ENCODE results near the gene TLK2. TPM values are rescaled to one million over a fixed set of nuclear protein-coding genes. Genes with fewer than 3 reads are reported as not detected.

TLK2 gene
- total RNA-seq, 1 donor from 2014 or later: 30.6 TPM

DNA sequence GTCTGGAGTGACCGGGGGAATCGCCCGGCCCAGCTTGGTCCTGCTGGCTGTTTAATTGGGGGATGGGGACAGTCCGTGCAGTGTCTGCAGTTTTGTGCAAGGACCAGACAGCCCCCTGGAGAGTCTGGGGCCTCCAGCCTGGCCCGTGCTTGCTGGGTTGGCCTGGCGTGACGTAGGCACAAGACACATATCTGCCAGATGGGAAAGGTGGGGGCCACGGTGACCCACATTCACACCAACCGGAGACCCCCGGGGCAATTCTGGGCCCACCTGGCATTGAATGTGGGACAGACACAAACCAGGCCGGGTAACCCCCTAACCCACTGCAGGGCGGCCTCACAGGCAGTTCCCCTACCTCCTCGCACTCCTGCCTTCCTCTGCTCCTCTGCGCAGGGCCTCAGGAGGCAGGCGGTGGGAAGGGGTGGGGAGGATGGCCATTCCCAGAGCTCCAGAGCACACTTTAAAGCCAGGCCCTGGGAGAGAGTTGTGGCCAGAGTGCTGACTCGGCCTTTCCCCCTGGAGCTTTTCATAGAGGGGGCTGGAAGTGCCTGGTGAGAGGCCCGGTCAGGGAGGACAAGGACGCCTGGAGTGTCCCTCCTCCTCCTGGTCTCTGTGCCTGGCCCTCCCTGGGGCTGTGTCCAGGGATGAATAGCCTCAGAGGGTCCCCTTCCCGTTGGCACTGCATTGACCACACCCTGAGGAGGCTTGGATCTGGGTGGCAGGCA lies 150.4 kb downstream of the TLK2 start:
- no peak for DNase-seq (ENCODE audit: low spot score)

DNA sequence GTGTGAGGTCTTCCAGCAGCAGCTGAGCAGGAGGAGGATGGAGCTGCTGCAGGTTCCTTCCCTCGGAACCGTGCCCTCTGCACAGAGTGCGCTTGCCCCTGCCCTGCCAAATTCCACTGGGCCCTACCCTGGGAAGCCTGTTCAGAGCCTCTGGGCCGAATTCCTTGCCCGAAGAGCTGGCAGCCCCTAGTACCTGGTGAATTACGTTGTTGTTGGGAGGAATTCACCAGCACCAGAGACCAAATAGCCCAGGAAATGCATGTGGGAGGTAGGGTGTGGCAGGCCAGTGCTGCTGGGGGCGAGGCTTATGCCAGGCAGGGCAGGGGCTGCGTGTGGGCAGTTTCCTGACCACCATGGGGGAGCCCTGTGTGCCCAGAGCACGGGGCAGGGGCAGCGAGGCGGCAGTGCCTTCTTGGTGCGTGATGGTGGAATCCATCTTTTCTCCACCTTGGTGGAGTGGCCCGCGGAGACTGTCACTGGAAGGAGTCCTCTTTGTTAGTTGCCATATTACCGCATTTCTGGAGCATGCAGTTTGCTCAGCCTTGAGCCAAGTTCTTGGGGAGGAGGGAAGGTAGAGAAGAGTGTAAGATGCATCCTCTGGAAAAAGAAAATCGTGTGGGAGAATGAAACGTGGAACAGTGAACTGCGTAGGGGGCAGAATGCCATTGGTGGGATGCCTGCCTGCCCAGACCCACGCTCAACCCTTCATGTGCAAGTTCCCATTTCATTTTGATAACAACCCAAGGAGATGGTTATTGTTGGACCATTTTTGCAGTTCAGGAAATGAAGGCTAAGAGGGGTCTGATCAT lies 151.1 kb downstream of the TLK2 start:
- no peak for DNase-seq (ENCODE audit: low spot score)

DNA sequence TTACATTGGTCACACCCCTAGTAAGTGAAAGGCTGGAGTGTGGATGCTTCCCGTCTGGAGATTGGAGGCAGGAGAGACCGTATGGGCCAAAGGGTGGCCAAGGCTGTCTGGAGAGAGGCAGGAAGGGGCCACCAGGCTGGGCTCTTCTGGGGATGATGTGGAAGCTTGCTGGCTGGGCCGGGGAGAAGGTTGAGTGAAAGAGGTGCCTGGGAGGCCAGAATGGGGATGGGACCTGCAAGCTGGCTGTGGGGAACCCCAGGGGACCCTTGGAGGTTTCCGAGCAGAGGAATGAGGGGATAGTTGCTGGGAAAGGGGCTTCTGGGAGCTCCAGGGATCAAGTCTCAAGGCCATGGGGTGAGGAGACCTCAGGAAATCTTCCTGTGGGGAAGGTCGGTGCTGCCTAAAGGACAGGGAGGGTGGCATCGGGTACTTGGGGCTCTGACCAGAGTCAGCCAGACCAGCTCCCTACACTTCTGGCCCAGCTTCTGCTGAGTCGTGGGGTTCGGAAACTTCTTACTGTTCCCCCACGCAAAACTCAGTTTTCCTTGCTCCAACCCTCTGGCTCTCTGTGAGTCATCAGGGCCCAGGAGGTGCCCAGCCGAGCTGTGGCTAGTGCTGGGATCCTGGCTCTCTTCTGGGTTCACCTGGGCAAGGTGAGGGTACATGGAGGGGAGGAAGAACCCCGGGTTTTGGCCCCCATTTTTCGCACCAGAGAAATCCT lies 151.9 kb downstream of the TLK2 start:
- no peak for DNase-seq (ENCODE audit: low spot score)

DNA sequence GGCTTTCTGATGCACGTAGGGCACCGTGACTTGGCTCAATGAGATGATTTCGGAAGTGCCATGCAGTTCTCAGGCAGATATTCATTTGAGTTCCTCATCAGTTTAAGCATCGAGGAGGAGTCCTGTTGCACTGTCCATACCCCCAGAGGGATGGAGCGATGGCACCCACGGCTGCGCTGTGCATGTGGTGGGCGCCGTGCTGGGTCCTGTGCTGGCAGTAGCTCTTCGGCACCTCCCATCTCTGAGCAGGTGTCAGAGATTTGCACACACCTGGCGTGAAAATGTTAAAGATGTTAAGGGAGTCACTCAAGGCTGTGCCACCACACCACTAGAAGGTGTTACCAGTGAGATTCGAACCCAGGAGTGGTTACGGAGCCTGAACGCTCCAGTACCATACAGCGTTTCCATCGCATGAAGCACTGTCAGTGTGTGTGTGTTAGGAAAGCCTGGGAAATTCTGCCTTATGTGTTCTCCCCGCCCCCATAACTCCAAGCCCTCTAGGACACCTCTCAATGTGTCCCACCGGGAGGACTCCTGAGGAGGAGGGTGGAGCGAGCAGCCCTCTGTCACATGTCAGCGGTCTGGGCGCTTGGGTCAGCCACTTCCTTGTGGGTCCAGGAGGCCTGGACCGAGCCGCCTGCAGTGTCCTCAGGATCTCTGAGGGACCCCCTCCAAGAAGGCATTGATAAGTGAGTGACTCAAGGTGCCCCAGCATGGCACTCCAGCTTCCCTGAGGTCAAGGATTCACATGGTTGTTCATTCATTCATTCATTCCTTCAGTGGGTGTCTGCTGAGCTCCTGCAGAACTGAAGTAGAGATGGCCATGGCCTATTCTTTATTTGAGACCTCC lies 152.7 kb downstream of the TLK2 start:
- DNase-seq (ENCODE audit: low spot score): no peak

- DNase-seq (ENCODE audit: low spot score): no peak
Measured at GRCh38 chr17:62631936-62632924, 153.6 kb downstream of the TLK2 start.

DNA sequence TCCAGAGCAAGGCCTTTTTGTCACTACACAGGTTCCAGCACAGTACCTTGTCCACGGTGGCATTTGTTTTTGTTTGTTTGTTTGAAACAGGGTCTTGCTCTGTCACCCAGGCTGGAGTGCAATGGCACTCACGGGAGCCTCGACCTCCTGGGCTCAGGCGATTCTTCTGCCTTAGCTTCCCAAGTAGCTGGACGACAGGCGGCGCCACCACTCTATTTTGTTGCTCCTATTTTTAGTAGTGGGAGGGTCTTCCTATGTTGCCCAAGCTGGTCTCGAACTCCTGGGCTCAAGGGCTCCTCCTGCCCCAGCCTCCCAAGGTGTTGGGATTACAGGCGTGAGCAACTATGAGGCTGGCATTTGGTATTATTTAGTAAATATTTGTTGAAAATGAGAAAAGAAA lies 159.2 kb downstream of the TLK2 start:
- DNase-seq (ENCODE audit: low spot score): no peak

DNA sequence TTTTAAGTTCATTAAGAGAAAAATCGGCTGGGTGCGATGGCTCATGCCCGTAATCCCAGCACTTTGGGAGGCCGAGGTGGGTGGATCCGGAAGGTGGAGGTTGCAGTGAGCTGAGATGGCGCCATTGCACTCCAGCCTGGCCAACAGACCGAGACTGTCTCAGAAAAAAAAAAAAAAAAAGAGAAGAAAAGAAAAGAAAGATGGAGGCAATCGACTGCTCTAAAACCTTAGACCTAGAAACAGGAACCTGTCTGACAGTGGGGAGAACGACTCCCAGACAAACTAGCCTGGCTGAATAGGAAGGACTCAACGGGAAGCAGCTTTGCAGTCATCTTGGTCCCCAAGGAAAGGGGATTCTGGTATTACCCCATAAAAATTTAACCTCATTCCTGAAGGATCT lies 162.5 kb downstream of the TLK2 start:
- DNase-seq (ENCODE audit: low spot score): no peak

DNA sequence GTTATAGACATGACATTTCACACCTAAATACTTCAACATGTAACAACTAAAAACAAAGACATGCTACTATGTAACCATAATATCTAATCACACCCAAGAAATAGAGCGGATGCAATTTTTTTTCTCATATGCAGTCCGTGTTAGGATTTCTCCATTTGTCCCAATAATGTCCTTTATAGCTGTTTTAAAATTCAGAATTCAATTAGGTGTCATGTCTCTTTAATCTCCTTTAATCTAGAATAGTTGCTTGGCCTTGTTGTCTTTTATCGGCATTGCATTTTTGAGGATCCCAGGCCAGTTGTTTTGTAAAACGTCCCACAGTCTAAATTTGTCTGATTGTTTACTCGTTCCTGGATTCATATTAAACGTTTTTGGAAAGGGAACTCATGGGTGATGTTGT lies 163.3 kb downstream of the TLK2 start:
- no peak for DNase-seq (ENCODE audit: low spot score)

- DNase-seq (ENCODE audit: low spot score): no peak
Measured at GRCh38 chr17:62643496-62643895, 164.9 kb downstream of the TLK2 start.

GRCh38 chr17:62644487-62645173 lies 166.0 kb downstream of the TLK2 start:
- DNase-seq (ENCODE audit: low spot score): no peak

DNA sequence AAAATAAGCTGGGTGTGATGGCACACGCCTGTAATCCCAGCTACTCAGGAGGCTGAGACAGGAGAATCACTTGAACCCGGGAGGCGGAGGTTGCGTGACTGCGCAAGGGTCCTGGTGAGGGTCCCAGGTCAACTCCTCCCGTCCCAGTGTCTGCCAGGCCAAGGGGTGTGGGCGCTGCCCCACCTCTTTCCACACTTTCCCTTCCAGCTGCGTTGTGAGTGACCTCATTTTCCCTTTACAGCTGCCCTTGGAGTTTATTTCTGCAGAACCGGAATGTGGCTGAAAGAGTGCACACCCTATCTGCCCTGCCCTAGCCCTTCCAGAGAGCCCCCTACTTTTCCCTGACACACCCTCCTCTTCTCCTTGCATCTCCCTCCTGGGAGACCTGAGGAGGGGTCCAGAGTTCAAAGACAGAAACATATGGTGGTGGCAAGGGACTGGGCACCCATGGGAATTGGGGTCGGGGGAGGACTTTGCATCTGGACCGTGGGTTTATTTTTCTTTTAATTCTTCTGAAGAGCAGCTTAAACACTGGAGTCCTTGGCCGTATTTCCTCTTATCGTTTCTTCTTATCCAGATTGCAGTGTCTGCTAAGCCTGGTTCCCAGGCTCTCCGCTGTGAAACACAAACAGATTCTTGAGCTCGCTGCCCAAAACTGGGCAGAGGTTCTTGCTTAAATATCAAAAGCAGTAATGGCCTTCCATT lies 169.8 kb downstream of the TLK2 start:
- DNase-seq (ENCODE audit: low spot score): no peak

GRCh38 chr17:62648956-62649294 lies 170.3 kb downstream of the TLK2 start:
- no peak for DNase-seq (ENCODE audit: low spot score)

DNA sequence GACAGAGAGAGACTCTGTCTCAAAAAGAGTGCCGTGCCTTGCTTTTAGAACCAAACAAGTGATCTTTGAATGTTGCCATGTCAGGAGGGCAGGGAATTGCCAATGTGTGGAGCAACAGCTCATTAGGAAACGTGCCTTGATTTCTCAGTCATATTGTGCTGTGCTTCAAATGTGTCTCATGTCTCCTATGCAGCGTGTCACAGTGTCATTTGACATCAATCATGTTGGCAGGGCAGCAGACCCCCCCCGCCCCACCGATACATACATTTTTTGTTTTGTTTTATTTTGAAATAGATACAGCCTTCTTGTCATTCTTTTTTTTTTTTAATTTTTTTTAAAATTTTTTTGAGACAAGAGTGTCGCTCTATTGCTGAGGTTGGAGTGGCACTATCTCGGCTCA lies 170.9 kb downstream of the TLK2 start:
- no peak for DNase-seq (ENCODE audit: low spot score)

DNA sequence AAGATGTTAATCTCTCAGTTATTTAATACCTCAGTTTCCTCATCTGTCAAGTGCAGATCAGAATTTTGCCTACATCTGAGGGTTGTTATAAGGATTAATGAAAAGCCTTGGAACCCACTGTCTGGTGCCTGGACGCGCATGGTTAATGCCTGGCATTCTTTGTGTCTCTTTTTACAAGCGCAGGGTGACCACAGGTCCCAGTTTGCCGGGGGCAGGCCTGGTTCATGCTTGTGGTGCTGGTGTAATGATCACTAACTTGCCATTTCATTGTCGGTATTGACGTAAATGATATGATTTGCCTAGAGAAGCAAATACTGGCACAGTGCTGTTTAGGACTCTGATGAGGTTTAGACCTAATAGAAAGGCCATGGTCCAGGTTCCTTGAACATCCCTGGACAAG lies 172.0 kb downstream of the TLK2 start:
- no peak for DNase-seq (ENCODE audit: low spot score)

DNA sequence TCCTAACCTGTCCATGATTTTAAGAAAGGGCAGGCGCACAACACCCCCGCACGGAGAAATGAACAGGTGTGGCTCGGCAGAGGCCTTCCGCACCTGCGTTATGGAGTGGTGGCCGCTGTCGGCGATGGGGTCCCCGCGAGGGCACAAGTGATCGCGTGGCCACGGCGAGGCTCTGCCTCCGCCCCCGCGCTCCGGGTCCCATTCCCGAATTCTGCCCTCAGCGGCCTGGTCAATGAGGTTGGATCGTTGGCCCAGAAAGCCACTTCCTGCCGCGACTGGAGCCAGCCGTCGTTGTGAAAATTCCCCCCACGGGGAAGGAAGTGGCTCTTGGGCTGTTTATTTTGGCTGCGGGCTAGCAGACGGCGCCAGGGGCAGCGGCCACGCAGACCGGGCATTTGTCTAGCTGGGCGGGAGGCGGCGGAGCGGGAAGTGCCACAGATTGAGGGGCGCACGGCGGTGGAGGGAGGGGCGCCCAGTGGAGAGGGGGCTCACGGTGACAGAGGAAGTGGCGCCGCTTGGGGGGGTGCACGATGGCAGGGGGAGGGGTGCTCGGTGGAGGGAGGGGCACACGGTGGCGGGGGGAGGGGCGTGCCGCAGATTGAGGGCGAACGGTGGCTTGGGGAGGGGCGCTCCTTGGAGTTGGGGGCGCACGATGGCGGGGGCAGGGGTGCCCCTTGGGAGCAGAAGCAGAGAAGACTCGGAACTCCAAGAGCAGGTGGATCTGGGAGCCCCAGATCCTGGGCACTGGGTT lies 173.8 kb downstream of the TLK2 start:
- peak; percentile 57 for DNase-seq (ENCODE audit: low spot score)

- DNase-seq (ENCODE audit: low spot score): peak; percentile 43
Measured at GRCh38 chr17:62653002-62653825, 174.6 kb downstream of the TLK2 start.

Data from mucosa of gallbladder (tissue), 1 donor.